ENCODE measurements around the gene ZNF724. TPM values are rescaled to one million over a fixed set of nuclear protein-coding genes. Genes with fewer than 3 reads are reported as not detected.

Gene ZNF724
- total and polyA plus RNA-seq, 2 experiments from 2014 or later = 3.0 to 10.9 TPM

GRCh38 chr19:23263870-23264590 lies 13.8 kb upstream of the ZNF724 start:
- Histone ChIP-seq H3K4me3 (no peak overlapping the region), H3K27me3 (no peaks in the 10 kb centered on the region), H3K4me1 (ENCODE audit: low read depth) (no peaks in the 10 kb centered on the region), H3K36me3 (peaks cover 30% of the 10 kb centered on the region), H3K9me3 (ENCODE audit: low read depth) (no peaks in the 10 kb centered on the region), H3K27ac (no peak overlapping the region)
- no peak for TF ChIP-seq CTCF (IDR thresholded peaks at IDR 0.05; ENCODE audit: low read depth, low read length)
- peak in 1 of 2 donors; percentile 14 for DNase-seq (ENCODE audit: low read depth in 1 of 2, low spot score in 1 of 2)

DNA sequence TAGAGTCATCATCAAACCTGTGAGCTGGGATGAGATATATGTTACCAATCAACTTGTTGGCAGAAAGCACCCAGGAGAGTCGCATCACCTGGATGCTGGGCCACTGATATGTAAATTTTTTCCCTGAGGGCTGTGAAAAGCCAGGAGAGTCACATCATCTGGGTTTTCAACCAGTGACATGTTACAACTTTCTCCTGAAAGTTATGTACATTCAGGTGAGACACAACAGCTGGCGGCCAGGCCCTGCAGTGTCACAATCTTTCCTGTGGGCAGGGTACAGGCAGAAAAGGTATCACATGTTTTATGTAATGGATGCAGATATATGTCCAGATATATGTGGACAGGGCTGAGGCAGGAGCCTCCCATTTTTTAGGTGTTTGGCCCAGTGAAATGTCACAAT lies 13.2 kb upstream of the ZNF724 start:
- Histone ChIP-seq H3K9me3 (ENCODE audit: low read depth) (no peaks in the 10 kb centered on the region), H3K36me3 (peaks cover 34% of the 10 kb centered on the region), H3K27ac (no peak overlapping the region), H3K4me3 (no peak overlapping the region), H3K27me3 (no peaks in the 10 kb centered on the region), H3K4me1 (ENCODE audit: low read depth) (no peaks in the 10 kb centered on the region)
- TF ChIP-seq CTCF (IDR thresholded peaks at IDR 0.05; ENCODE audit: low read depth, low read length) = no peak
- no peak for DNase-seq (ENCODE audit: low read depth in 1 of 2, low spot score in 1 of 2)

GRCh38 chr19:23262920-23263319 lies 12.7 kb upstream of the ZNF724 start:
- TF ChIP-seq CTCF (IDR thresholded peaks at IDR 0.05; ENCODE audit: low read depth, low read length) = no peak
- Histone ChIP-seq H3K27me3 (no peaks in the 10 kb centered on the region), H3K4me3 (no peak overlapping the region), H3K9me3 (ENCODE audit: low read depth) (no peaks in the 10 kb centered on the region), H3K27ac (no peak overlapping the region), H3K36me3 (peaks cover 29% of the 10 kb centered on the region), H3K4me1 (ENCODE audit: low read depth) (no peaks in the 10 kb centered on the region)
- no peak for DNase-seq (ENCODE audit: low read depth in 1 of 2, low spot score in 1 of 2)

DNA sequence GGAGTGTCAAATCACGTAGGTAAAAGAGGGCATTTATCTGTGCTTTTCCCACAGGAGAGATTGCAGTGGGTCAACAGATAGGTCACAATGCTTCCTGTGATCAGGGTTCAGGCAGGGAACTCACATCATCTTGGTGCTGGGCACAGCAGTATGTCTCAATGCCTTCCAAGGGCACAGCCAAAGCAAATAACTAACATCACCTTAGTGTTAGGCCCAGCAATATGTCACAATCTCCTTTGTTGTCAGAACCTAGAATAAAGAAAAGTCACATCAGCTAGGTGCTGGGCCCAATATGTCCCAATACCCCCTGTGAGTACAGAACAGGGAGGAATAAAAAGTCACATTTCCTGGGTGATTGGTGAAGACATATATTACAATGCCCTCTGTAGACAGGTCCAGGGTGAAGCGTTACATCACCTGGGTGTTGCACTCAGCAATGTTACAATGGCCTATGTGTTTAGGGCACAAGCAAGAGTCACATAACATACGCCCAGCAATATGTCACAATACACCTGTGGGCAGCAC lies 11.4 kb upstream of the ZNF724 start:
- DNase-seq (ENCODE audit: low read depth in 1 of 2, low spot score in 1 of 2) = no peak
- H3K27ac ChIP-seq = no peak overlapping the region
- H3K27me3 ChIP-seq = no peaks in the 10 kb centered on the region
- no peaks in the 10 kb centered on the region for H3K9me3 ChIP-seq (ENCODE audit: low read depth)
- no peak overlapping the region for H3K4me3 ChIP-seq
- H3K36me3 ChIP-seq = peaks cover 21% of the 10 kb centered on the region
- no peaks in the 10 kb centered on the region for H3K4me1 ChIP-seq (ENCODE audit: low read depth)
- no peak for TF ChIP-seq CTCF (IDR thresholded peaks at IDR 0.05; ENCODE audit: low read depth, low read length)

- Histone ChIP-seq H3K4me3 (no peak overlapping the region), H3K27me3 (no peaks in the 10 kb centered on the region), H3K27ac (no peak overlapping the region), H3K36me3 (peaks cover 21% of the 10 kb centered on the region), H3K9me3 (ENCODE audit: low read depth) (no peaks in the 10 kb centered on the region), H3K4me1 (ENCODE audit: low read depth) (no peaks in the 10 kb centered on the region)
- no peak for TF ChIP-seq CTCF (IDR thresholded peaks at IDR 0.05; ENCODE audit: low read depth, low read length)
- DNase-seq (ENCODE audit: low read depth in 1 of 2, low spot score in 1 of 2) = no peak
These were observed 10.8 kb upstream of the ZNF724 start for GRCh38 chr19:23260956-23261355.
